Eye (tissue), 1 donor: ENCODE data around the gene IGLL1.
A peak's percentile ranks its signal among the peaks of the same experiment; 100 is the strongest.
"Not testable (repeated sequence)": the region's sequence is repeated elsewhere in the genome, so short reads cannot be mapped to it uniquely, and the experiment has no call there.

ENCODE experiments used
- DNase-seq: peaks from one replicate; pipeline ENCODE4 v3.0.0-alpha.2; 2015

Gene IGLL1

DNA sequence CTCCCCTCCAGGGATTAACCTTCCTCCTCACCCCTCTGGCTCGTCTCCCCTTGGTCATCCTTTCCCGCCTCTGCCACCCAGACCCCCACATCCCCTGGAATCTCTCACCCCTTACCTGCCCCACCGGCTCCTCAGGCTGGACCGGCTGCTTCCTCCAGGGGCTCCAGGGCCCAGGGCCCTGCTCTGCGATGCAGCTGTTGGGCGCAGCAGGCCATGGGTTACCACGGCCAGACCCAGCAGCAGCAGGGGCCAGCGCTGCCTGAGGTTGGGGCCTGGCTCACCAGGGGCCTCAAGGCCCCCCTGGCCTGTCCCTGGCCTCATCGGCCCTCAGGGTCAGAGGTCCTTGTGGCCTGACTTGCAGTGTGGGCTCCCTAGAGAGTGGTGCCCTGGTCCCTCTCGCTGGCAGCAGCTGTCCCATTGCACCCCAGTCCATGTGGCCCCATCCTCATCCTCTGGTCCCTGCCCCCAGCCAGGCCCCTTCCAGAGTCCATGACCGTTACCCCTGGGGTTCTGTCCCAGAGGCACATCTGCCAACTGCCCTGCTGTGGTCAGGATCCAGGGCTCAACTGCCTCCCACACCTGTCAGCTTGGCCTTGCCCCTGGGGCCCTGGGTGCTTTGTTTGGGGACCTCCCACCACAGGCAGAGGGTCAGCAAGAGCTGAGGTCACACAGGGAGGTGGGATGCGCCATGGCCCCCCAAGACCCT is at the start of gene IGLL1:
Gene IGLL1 (minus strand): TSS at position 421 of the 706 bp plus-strand sequence. CDS start 100 bp downstream, at position 321.
- DNase-seq, result no peak

DNA sequence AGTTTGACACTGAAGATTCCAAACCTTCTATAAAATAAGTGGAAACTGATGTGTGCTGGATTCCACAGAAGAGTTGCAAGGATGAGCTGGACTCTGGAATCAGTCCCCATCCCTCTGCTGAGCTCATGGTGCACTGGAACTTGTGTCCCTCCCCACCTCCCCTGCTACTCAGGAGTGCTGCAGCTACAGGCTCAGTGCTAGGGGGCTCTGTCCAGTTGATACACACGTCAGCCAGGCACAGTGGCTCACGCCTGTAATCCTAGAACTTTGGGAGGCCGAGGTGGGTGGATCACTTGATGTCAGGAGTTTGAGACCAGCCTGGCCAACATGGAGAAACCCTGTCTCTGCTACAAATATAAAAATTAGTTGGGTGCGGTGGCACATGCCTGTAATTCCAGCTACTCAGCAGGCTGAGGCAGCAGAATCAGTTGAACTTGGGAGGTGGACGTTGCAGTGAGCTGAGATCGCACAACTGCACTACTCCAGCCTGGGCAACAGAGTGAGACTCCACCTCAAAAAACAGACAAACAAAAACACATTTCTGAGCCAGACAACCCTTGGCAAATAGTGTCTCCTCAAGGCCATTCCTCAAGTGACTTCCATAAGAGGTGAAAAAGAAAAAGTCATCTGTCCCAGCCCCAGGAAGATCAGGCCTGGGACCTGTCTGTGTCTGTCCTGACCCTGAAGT is 48.1 kb upstream of the IGLL1 start:
- not testable (repeated sequence) for DNase-seq

DNA sequence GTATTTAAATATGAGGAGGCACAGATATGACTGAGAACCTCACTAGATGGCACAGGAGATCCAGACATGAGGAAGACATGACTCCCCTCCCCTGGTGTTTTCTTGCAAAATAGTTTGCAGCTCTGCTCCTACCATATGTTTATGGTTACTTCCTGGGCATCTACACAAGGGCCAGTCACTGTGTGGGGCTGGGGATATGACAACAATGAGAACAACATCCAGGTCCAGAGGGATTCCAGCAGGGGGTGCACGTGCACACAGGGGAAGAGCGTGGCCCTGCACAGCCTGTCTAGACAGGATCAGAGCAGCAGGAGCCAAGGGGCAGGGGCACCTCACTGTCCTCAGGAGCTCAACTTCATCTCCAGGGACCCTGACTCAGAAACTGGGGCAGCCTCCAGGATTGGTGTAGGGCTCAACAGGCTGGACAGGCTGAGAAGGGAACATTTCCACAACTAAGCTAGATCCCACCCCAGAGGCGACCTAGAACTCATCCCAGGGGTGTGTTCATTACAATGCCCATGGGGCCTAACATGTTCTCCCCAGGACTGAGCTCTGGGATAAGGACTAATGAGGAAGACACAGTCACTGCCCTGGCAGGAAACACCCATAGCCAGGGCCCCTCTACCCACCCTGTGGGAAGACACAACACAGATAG is 47.4 kb upstream of the IGLL1 start:
- DNase-seq, result peak; percentile 31

DNA sequence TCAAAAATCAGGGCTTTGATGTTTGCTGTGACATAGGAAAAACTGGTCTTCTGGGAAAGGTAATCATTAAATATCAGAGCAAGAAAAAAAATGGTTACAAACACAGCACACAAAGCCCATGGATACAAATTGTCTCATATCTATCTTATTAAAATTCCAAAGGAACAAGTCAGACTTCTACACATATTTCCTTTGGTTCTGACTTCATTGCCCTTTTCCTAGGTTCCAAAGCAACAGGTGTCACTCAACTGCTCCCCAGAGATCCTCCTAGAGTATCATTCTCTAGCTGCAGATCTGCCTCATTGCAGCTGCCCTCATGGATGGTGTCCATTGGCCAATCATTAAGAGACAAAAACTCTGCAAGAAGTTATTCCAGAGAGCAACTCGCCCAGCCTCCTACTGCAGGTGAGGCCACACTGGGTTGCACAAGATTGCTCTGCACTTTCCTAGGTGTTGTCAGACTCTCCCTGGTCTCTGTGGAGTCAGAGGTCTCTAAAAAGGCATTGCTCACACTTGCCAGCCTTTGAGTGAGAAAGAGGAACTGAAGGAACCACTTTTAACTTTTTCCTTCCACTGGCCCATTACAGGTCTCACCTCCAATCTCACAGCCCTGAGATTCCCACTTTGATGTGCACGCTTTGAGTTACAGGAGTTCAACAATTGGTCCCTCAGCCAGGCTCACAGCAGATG is 46.3 kb upstream of the IGLL1 start:
- DNase-seq, result no peak

DNA sequence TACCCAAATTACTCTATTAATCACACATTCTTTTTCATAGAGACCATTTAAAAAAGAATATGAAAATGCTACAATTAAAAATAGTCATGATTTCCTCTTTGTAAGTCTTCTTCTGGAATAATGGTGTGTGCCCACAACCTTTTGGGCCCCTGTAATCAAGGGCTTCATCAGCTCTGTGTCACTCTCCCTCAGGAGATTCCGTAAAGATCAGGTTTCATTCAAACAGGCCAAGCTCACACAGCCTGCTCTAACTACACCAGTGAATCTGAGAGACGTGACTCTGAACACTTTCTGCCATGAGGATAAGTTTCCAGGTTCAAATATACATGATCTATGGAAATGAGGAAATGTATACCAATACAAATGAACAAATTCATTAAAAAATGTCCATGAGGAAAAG is 42.5 kb upstream of the IGLL1 start:
- no peak for DNase-seq

DNA sequence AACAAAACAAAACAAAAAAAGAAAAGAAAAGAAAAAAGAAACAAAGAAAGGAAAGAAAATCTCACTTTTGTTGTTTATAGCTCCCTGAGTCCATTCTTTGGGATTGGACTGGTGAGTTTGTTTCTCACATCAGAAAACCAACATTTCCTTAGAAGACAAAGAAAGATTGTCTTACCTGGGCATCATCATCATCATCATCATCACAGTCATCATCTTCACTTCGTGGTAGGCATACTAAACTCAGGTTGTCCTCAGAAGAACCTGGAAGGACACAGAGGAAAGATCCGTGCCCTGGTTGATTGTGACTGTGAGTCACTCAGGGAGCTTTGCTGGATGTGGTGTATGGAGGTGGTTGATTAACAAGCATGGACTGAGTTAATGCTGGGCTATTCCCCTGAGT is 41.8 kb upstream of the IGLL1 start:
- DNase-seq, result not testable (repeated sequence)

DNA sequence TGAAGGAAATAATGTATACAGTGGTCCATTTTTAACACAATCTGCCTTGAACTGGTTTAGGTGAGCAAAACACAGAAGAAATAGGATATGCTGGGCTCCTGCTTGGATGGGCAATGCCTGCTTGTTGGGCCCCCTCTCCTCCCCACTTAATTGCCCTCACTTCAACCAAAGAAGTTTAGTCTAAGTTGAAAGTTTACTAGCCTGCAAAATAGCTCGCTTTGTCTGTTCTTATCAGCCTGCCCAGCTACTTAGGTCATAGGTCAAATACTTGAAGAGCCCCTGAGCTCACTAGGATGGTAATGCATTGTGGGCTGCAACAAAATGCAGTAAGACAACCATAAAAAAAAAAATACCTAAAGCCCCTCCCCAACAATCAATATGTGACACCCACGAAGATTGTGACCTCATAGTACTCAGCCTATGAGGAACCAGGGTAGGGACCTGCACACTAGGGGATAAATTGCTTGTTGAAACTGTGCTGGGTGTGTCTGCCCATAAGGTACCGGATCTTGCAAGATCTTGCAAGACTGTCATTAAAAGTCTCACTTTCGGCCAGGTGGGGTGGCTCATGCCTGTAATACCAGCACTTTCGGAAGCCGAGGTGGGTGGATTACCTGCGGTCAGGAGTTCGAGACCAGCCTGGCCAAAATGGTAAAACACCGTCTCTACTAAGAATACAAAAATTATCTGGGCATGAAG is 41.1 kb upstream of the IGLL1 start:
- DNase-seq, result no peak

DNA sequence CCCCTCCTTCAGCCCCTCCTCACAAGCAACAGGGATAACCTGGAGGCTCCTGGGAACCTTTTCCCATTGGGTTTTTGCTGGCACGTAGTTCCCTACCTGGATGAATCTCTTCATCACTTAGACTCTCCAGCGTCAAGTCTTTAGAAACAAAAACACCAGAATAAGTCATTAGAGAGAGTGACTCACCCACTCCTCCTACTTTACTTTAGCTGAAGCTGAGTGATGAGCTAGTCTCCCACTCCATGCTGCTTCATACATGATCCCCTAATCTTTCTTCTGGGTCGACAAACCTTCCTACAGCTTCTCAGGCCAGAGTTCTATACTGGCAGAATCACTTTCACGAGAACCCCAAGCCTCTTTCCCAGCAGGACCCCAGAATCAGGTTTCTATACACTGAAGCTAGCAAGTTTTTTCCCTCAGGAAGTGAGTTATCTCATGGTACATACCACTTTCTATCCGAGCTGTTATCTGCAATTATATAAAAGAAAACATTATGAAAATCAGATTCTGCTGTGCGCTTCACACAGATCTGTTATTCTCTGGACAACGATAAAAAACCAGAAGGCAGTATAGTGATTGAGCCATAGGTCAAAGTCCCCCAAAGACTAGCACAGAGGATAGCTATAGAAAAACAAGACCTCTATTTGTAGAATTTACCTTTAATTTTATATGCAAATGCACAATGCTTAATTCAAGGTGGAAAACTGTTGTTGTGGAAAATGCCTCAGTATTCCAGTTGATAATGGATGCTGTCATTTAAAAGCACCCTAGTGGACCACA is 33.3 kb upstream of the IGLL1 start:
- no peak for DNase-seq

DNA sequence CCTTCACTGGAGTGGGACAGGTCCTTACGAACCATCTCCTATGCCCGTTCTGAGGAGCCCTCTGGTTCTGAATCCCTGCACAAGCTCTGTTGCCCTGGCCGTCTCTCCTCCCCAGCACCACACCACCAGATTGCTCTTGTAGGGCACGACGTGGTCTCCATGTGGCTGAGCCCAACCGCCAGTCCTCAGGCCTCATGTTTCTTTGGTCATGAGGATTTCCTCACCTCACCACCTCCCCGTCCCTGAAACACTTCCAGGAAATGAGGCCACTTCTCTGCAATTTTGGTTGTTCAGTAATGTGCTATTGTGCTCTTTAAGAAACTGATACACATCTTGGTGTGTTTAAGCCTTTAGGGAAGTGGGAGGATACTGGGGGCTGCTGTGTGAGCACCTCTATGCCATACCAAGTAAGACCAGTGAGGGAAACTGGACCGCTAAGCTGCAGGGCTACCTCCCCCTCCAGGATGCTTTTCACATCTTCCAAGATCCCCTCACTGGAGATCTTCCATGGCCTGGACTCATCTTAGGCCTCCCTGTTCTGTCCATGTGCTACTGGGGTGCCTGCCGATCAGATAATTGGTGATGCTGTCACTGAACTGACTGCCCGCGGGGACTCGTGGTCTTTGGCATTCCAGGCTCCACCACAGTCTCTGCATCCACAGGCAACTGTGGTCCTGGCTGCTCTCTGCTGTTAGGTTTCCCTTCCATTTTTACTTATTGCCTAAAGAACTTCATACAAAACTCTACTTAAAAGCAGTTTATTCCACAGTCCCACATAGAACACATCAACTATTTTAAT is 30.1 kb upstream of the IGLL1 start:
- DNase-seq, result no peak

DNA sequence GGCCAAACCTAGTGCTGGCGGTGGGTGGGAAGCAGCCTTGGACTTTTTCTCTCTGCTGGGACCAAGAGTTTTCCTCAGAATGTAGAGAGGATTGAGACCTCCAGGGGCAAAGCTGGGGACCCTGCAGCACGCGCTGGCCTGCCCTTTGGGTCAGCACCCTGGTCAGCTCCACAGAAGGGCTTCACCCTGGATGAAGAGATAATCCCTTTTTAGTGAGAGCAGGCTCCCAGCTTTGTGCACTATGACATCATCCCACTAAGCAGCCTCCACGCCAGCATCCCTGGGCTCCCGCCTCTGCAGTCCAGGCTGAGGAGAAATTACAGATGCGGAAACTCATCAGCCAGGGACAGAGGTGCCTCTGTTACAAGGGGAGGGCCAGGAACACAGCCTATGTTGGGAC is 28.5 kb upstream of the IGLL1 start:
- peak; percentile 47 for DNase-seq

DNA sequence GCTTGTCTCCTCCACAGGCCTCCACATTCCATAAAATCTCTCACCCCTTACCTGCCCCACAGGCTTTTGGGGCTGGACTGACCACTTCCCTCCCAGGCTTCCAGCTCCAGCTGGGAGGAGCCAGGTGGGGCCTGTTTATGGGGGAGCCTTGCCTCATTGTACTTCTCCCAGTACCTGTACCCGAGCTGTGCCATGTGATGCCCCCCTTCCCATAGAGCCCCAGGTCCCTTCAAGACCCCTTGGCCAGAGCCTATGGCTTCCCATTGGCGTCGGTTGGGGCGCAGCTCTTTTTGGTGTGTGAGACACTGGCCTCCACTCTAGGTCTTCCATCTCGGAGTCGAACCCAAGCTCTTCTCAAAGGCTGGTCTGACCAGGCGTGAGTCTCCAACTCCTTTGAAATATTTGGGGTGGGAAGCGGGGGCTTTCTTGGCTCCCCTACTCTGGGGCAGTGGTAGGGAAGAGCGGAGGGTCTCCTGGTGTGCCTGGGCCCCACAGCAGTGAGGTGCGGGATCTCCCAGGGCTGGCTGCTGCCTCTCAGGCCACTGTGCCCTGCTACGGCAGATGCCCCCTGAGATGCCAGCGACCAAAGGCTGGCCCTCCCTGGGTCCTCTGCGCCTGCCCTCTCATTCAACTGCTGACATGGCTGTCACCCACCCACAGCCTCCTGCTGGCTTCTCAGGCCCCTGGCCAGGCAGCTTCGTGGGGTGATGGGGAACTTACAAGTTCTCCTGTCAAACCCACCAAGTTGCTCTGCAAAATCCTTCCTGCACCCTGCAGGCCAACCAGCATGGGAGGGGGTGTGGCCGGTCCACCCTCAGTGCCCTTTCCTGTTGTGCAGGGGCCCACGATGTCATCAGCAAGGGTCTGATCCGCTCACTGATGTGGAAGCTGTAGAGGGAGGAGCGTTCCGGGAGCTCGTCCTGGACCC is 26.4 kb upstream of the IGLL1 start:
- DNase-seq, result no peak

DNA sequence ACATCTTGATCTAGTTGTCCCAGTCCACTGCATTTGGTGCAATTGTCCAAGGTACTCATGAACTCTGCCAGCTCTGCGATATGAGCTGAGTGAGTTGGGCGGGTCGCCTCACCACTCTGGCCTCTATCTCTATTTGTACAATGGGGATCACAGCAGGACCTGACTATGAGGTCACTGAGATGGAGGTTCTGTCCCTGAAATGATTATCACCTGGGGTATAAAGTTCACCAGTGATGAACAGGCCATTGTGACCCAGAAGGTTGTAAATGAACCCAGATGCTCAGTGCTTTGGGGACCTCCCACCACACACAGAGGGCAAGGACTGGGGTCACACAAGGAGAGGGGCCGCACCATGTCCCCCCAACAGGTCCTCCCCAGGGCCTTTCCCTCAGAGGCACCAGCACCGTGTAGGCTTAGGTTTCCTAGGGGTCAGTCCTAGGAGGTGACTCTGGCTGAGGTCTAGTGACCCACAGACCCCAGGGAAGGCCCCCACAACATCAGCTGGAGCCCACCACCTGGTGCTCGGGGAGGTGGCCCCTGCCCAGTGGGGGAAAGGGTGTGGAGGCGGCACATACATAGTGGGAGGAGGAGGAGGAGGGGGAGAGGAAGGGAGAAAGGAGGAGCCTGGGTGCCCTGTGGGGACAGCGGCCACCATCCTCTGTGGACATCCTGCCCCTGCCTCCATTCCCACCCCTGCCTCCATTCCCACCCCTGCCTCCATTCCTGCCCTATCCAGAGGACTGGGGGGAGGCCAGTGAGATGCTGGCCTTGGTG is 25.0 kb upstream of the IGLL1 start:
- no peak for DNase-seq

DNA sequence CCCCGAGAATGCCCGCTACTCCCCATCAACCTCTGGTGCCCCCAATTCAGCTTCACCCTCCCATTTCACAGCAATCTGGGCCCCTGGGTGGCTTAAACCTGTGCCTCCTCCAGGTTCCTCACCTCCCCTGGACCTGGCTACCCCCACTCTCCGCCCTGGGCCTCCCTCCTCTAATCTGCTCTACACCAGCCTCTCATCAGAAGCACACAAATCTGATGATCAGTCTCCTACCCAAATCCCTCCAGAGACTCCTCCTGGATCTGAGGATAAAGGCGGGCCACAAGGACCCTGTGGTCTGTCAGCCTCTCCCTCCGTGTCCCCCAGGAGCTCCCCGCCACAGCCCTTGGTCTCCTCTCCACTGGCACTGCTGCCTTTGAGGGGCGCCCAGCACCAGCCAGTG is 23.2 kb upstream of the IGLL1 start:
- no peak for DNase-seq

DNA sequence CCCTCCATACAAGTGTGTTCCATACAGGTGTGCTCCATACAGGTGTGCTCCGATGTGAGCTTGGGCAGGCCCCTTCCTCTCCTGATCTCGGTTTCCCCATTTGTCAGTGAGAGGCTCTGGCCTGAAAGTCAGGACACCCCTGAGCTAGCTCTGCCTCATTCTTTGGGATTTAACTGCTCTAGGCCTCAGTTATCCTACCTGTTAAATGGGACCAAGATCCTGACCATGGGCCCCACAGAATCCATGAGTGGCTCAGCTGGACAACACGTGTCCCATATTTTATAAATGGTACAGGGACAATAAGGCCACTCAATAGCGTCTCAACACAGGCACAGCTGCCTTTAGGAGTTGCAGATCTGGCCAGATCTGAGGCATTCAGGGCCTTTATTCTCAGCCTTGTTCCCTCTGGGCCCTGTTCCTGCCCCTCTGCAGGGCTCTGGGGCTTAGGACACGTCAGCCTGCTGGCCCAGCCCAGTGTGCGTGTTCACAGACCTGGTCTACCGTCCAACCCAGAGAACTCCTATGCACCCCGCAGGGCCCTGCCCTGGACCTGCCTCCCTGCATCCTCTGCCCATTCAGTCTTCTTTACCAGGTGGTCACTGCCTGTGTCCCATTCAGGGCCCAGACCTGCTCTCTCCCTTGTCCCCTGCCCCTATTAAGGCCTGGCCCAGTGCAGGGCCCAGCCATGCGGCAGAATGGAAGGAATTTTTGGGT is 18.9 kb upstream of the IGLL1 start:
- DNase-seq, result no peak

DNA sequence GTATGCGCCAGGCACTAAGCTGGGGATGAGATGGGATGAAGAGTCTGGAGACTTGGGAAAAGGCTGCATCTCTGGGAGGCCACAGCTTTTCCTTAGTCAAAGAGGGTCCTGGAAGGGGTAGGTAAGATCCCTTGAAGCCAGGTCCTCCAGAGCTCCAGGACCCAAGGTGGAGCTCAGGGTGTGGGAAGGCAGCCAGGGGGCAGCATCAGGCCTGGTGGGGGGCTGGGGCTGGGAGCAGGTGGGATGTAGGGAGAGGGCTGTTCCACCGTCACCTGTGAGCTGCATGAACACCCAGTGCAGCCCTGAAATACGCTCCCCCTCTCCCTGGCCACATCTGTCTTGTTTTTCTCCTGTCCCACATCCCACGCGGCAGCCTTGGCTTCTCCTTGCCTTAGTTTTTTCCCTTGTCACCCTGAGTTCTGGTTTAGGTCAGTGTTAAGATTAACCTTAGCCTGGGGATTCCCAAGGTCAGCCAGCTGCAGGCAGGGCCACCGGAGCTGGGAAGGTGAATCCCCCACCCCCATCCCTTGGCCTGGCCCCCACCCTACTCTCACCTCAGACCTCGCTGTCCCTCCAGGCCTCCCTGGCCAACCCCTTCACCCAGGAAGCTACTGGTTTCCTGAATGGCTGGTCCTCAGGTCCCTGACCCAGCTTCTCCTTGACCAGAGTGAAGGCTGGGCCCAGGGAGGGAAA is 17.6 kb upstream of the IGLL1 start:
- not testable (repeated sequence) for DNase-seq

DNA sequence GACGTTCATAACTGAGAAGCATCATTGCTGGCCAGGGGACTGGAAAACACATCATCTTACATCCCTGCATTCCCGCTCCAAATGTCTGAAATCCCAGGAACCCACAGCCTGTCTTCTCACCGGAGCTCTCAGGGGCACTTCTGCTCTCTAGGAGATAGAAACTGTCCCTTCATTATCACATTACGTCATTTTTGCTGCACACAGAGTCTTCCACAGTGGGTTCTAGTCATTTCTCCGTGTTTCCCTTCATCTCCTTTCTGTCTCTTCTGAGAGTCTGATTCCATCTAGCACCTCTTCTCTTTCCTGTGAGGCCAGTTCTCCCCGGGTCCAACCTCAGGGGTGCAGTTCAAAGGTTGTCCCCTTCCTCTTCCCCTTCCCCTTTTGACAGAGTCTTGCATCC is 15.8 kb upstream of the IGLL1 start:
- not testable (repeated sequence) for DNase-seq

DNA sequence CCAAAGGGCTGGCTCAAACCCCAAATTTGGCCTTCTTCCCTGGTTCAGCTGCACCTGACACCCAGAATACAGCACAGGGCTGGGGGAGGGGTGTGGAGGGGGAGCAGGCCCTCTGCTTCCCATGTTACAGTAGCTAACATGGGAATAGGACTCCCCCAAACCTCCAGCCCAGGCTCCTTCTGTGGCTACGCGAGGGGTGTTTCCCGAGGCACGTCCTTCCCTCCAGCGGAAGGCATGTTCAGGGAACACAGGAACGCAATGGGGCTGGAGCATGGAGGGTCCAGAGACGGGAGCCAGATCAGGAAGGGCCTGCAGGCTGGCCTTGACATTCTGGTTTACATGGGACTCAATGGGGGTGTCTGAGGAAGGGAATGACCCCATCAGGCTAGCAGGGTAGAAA is 11.8 kb upstream of the IGLL1 start:
- DNase-seq, result no peak
